Stimulated activated CD4-positive, alpha-beta T cell treated with anti-CD3 and anti-CD28 coated beads, Interleukin-15, amount 100 ng/mL, for 24 hours (primary cell): ENCODE results near the gene OBSCN.
"Not testable (repeated sequence)": the region's sequence is repeated elsewhere in the genome, so short reads cannot be mapped to it uniquely, and the experiment has no call there.

ENCODE experiments used
- DNase-seq: peaks from one replicate; pipeline ENCODE4 v3.0.0-alpha.2; 2020

Gene OBSCN

GRCh38 chr1:228214921-228215662, 7.2 kb downstream of the OBSCN start:
- no peak for DNase-seq

GRCh38 chr1:228215663-228216116, 7.8 kb downstream of the OBSCN start:
- DNase-seq, result no peak

- DNase-seq, result no peak
Observed at GRCh38 chr1:228216371-228217320, 8.8 kb downstream of the OBSCN start.

GRCh38 chr1:228217551-228218344, 9.9 kb downstream of the OBSCN start:
- DNase-seq, result no peak

GRCh38 chr1:228218513-228219244, 10.8 kb downstream of the OBSCN start:
- DNase-seq, result no peak

- DNase-seq, result no peak
Observed at GRCh38 chr1:228219245-228219961, 11.6 kb downstream of the OBSCN start.

- no peak for DNase-seq
Observed at GRCh38 chr1:228219962-228220780, 12.3 kb downstream of the OBSCN start.

- DNase-seq, result not testable (repeated sequence)
Observed at GRCh38 chr1:228221097-228221496, 13.3 kb downstream of the OBSCN start.

- DNase-seq, result no peak
Observed at GRCh38 chr1:228222548-228222947, 14.7 kb downstream of the OBSCN start.

GRCh38 chr1:228224198-228225164, 16.6 kb downstream of the OBSCN start:
- no peak for DNase-seq

- no peak for DNase-seq
Observed at GRCh38 chr1:228225165-228225710, 17.4 kb downstream of the OBSCN start.

GRCh38 chr1:228225740-228226139, 17.9 kb downstream of the OBSCN start:
- DNase-seq, result no peak

GRCh38 chr1:228226141-228226874, 18.5 kb downstream of the OBSCN start:
- DNase-seq, result no peak

GRCh38 chr1:228226956-228227791, 19.3 kb downstream of the OBSCN start:
- DNase-seq, result no peak

GRCh38 chr1:228228147-228228546, 20.3 kb downstream of the OBSCN start:
- not testable (repeated sequence) for DNase-seq

- DNase-seq, result no peak
Observed at GRCh38 chr1:228228601-228229074, 20.8 kb downstream of the OBSCN start.

GRCh38 chr1:228231189-228231588, 23.3 kb downstream of the OBSCN start:
- DNase-seq, result no peak
